Lung (tissue), 12 donors: Measurements from ENCODE around the gene CFAP57. TPM values are rescaled to one million over a fixed set of nuclear protein-coding genes. Genes with fewer than 3 reads are reported as not detected.

ENCODE experiments used
- ATAC-seq: fragments of 200-7000 bp; cut with Tn5 transposase; one replicate; pipeline ENCODE4 v1.9.1; 2020; ENCODE audit warnings: moderate number of reproducible peaks; ENCODE audit not compliant: insufficient read depth, low FRiP score
- DNase-seq, 3 donors: peaks; one replicate each; pipeline ENCODE4 v3.0.0-alpha.2; 2013 to 2017
- H3K27ac ChIP-seq, 2 donors: one replicate each; pipeline ENCODE4 v1.5.1; 2013; ENCODE audit warnings: mild to moderate bottlenecking in 2 of 2, moderate library complexity in 2 of 2, control low read depth in 1 of 2, inconsistent platforms in 1 of 2, low read depth in 1 of 2, low read length in 1 of 2
- H3K27me3 ChIP-seq, 3 donors: one replicate each; pipeline ENCODE4 v1.5.1; 2013; ENCODE audit warnings: low read length in 2 of 3; ENCODE audit not compliant: control insufficient read depth in 3 of 3, insufficient read depth in 3 of 3
- H3K36me3 ChIP-seq, 4 donors: one replicate each; pipeline ENCODE4 v1.5.1; 2013; ENCODE audit warnings: low read length in 4 of 4, mild to moderate bottlenecking in 1 of 4, moderate library complexity in 1 of 4; ENCODE audit not compliant: control insufficient read depth in 4 of 4, insufficient read depth in 4 of 4
- H3K4me1 ChIP-seq, 5 donors: one replicate each; pipeline ENCODE4 v1.5.1; 2013; ENCODE audit warnings: low read length in 5 of 5, mild to moderate bottlenecking in 2 of 5, moderate library complexity in 1 of 5; ENCODE audit not compliant: control insufficient read depth in 5 of 5, insufficient read depth in 5 of 5
- H3K4me3 ChIP-seq: one replicate; pipeline ENCODE4 v1.5.1; 2013; ENCODE audit warnings: mild to moderate bottlenecking, control low read depth, moderate library complexity
- H3K9ac ChIP-seq, 2 donors: one replicate each; pipeline ENCODE4 v1.5.1; 2013; ENCODE audit warnings: low read length in 2 of 2, control low read depth in 1 of 2; ENCODE audit not compliant: insufficient read depth in 1 of 2
- H3K9me3 ChIP-seq, 4 donors: one replicate each; pipeline ENCODE4 v1.5.1; 2013; ENCODE audit warnings: low read length in 3 of 4, mild to moderate bottlenecking in 1 of 4, moderate library complexity in 1 of 4; ENCODE audit not compliant: control insufficient read depth in 4 of 4, insufficient read depth in 3 of 4
- CTCF ChIP-seq: IDR thresholded peaks from 2 replicates; pipeline ENCODE4 v1.5.1; 2012; ENCODE audit warnings: mild to moderate bottlenecking; ENCODE audit errors: control extremely low read depth, extremely low read depth
- WGBS, 2 donors: extraction: QIAGEN DNeasy Blood & Tissue Kit; methylation state at CpG; one replicate each; pipeline ENCODE4 v1.1.7; 2013; 5-methylcytosine and 5-hydroxymethylcytosine counted together
- polyA plus RNA-seq, 2 donors: library from polyadenylated mRNA; stranded (reverse); fragments of 200-250 nt; gene quantifications; one replicate each; pipeline ENCODE4 v1.2.1, GENCODE V29; 2013
- total RNA-seq, 2 donors: library from RNA; depleted of rRNA in 1 of 2; stranded (reverse); fragments of >200 nt in 1 of 2; gene quantifications; one replicate each; pipeline ENCODE4 v1.2.1, GENCODE V29; 2014 to 2021
- donor health status: control.
- donor health status: control.
- donor health status: Bipolar disorder and iron deficiency.
- donor health status: healthy.
- donor health status: DM: yes; HTN: yes; CAD: no.

Gene CFAP57
- total and polyA plus RNA-seq, 4 donors, result 1.7 to 12.3 (median 6.3) TPM

GRCh38 chr1:43273708-43274107, 101.6 kb downstream of the CFAP57 start:
- Histone ChIP-seq H3K27ac (peak overlapping the region in 1 of 2 donors; percentile 63), H3K9me3 (peaks cover 0 to 4% (median 0%) of the 10 kb centered on the region in 4 donors), H3K27me3 (no peaks in the 10 kb centered on the region), H3K4me3 (no peak overlapping the region), H3K4me1 (peaks cover 0 to 23% (median 20%) of the 10 kb centered on the region in 5 donors), H3K36me3 (peaks cover 0 to 3% (median 0%) of the 10 kb centered on the region in 4 donors), H3K9ac (no peak overlapping the region)
- no peak for DNase-seq
- WGBS, 2 donors, result 92 to 94% methylated on average over 7 of the region's 7 CpGs
- no peak for ATAC-seq
- TF ChIP-seq CTCF, result no peak

- Histone ChIP-seq H3K9me3 (peaks cover 0 to 4% (median 0%) of the 10 kb centered on the region in 4 donors), H3K27ac (peak overlapping the region in 1 of 2 donors; percentile 63), H3K27me3 (no peaks in the 10 kb centered on the region), H3K36me3 (peaks cover 0 to 3% (median 0%) of the 10 kb centered on the region in 4 donors), H3K4me1 (peaks cover 0 to 23% (median 20%) of the 10 kb centered on the region in 5 donors), H3K4me3 (no peak overlapping the region), H3K9ac (no peak overlapping the region)
- 32 to 41% methylated on average over 11 of the region's 11 CpGs for WGBS, 2 donors
- no peak for TF ChIP-seq CTCF
- DNase-seq, result peak in 2 of 3 donors; percentile 13 to 65
- ATAC-seq, result peak; percentile 17
These were observed 102.1 kb downstream of the CFAP57 start for GRCh38 chr1:43274125-43274803.

- DNase-seq, result no peak
- Histone ChIP-seq H3K4me3 (no peak overlapping the region), H3K4me1 (peaks cover 0 to 23% (median 16%) of the 10 kb centered on the region in 5 donors), H3K27ac (peak overlapping the region in 1 of 2 donors; percentile 63), H3K9me3 (peaks cover 0 to 4% (median 0%) of the 10 kb centered on the region in 4 donors), H3K9ac (no peak overlapping the region), H3K36me3 (peaks cover 0 to 3% (median 0%) of the 10 kb centered on the region in 4 donors), H3K27me3 (no peaks in the 10 kb centered on the region)
- WGBS, 2 donors, result 77 to 89% methylated on average over 8 of the region's 8 CpGs
- no peak for ATAC-seq
- no peak for TF ChIP-seq CTCF
These were observed 102.7 kb downstream of the CFAP57 start for GRCh38 chr1:43274804-43275180.
